GM12878 (cell line): ENCODE measurements around the gene AGRN. TPM values are rescaled to one million over a fixed set of nuclear protein-coding genes. Genes with fewer than 3 reads are reported as not detected.

Experiments used
- ATAC-seq: fragments of 200-7000 bp; cut with Tn5 transposase; 3 replicates; pipeline ENCODE4 v1.9.1; 2020; ENCODE audit warnings: mild to moderate bottlenecking, moderate library complexity
- BruUV-seq: library from RNA; stranded (reverse); fragments of 400-500 nt; replicated peaks from 2 replicates; lab custom pipeline; 2021; lab: Mats Ljungman, UMichigan
- CTCF ChIA-PET: fragments of 300-600 bp; sonication (Branson Sonifier 250); formaldehyde crosslinking; extraction: SDS; loops from one replicate; lab custom pipeline; 2021; ENCODE audit warnings: inconsistent platforms; lab: Yijun Ruan, JAX
- POLR2A ChIA-PET: fragments of 350-600 bp; formaldehyde crosslinking; extraction: SDS; loops from one replicate; lab custom pipeline; 2021; ENCODE audit warnings: inconsistent platforms; lab: Charles Lee
- RAD21 ChIA-PET: fragments of 300-600 bp; sonication (Branson Sonifier 250); formaldehyde crosslinking; loops from one replicate; lab custom pipeline; 2023; ENCODE audit warnings: antibody characterized with exemption; ENCODE audit not compliant: unreplicated experiment; lab: Charles Lee
- SMC1A ChIA-PET: fragments of 300-600 bp; sonication (Branson Sonifier 250); formaldehyde crosslinking; loops from one replicate; lab custom pipeline; 2023; ENCODE audit not compliant: unreplicated experiment, uncharacterized antibody; lab: Charles Lee
- DNase-seq: peaks from one replicate; pipeline ENCODE4 v3.0.0-alpha.2; 2011; ENCODE audit warnings: low read depth, low spot score
- FAIRE-seq: peaks from 3 replicates; lab custom pipeline; 2011; peaks lifted over from hg19 to GRCh38; lab: Jason Lieb, UNC
- H2AFZ ChIP-seq: 2 replicates; pipeline ENCODE4 v1.6.0; 2011; ENCODE audit warnings: low read depth, low read length, control low read depth; ENCODE audit not compliant: control insufficient read depth
- H3K27ac ChIP-seq: 2 replicates; pipeline ENCODE4 v1.5.1; 2011; ENCODE audit warnings: control low read depth; ENCODE audit not compliant: control insufficient read depth, insufficient read depth
- H3K27me3 ChIP-seq, 2 experiments: replicated peaks in 1 of 2; 2 replicates each; pipeline versions ENCODE4 v1.6.0 to v1.6.1; 2011; ENCODE audit warnings: low read length in 1 of 2; ENCODE audit not compliant: control insufficient read depth in 2 of 2, insufficient read depth in 2 of 2
- H3K36me3 ChIP-seq, 2 experiments: 2 replicates each; pipeline ENCODE4 v1.5.1; 2011; ENCODE audit warnings: low read length in 1 of 2; ENCODE audit not compliant: control insufficient read depth in 2 of 2, insufficient read depth in 2 of 2
- H3K4me1 ChIP-seq: 2 replicates; pipeline ENCODE4 v1.6.1; 2011; ENCODE audit warnings: mild to moderate bottlenecking, low read length, moderate library complexity, mixed read lengths; ENCODE audit not compliant: control insufficient read depth, insufficient read depth
- H3K4me2 ChIP-seq: 2 replicates; pipeline ENCODE4 v1.6.0; 2011; ENCODE audit warnings: control low read depth; ENCODE audit not compliant: control insufficient read depth, insufficient read depth
- H3K4me3 ChIP-seq: fragments of 200-600 bp; sonication (generic); 2 replicates; pipeline ENCODE4 v1.5.1; 2016
- H3K79me2 ChIP-seq: 2 replicates; pipeline ENCODE4 v1.6.0; 2011; ENCODE audit warnings: low read length; ENCODE audit not compliant: control insufficient read depth, insufficient read depth
- H3K9ac ChIP-seq: 2 replicates; pipeline ENCODE4 v1.8.0; 2011; ENCODE audit warnings: low read length, control low read depth, mixed read lengths; ENCODE audit not compliant: control insufficient read depth, insufficient read depth
- H3K9me3 ChIP-seq: replicated peaks from 3 replicates; pipeline ENCODE4 v1.5.1; 2011; ENCODE audit warnings: mild to moderate bottlenecking, low read length; ENCODE audit not compliant: control insufficient read depth, insufficient read depth
- H4K20me1 ChIP-seq: 2 replicates; pipeline ENCODE4 v1.6.0; 2011; ENCODE audit not compliant: control insufficient read depth, insufficient read depth
- ATF2 ChIP-seq: IDR thresholded peaks from 2 replicates; pipeline ENCODE4 v1.6.1; 2012; ENCODE audit warnings: low read length, inconsistent platforms
- BCL11A ChIP-seq: IDR thresholded peaks from 2 replicates; pipeline ENCODE4 v1.6.1; 2011; ENCODE audit warnings: low read depth, low read length
- CHD4 ChIP-seq: fragments of 200-600 bp; sonication (generic); IDR thresholded peaks from 2 replicates; pipeline ENCODE4 v1.6.1; 2016; ENCODE audit warnings: mild to moderate bottlenecking
- ESRRA ChIP-seq: IDR thresholded peaks from 2 replicates; pipeline ENCODE4 v1.6.1; 2012; ENCODE audit warnings: mild to moderate bottlenecking, low read length, improper control_type of control experiment
- POLR2AphosphoS5 ChIP-seq: IDR thresholded peaks from 2 replicates; pipeline ENCODE4 v1.6.1; 2011; ENCODE audit warnings: mild to moderate bottlenecking, low read length, inconsistent platforms
- SIN3A ChIP-seq: IDR thresholded peaks from 2 replicates; pipeline ENCODE4 v1.6.1; 2012; ENCODE audit warnings: low read depth, low read length, improper control_type of control experiment
- SUZ12 ChIP-seq: fragments of 200-600 bp; sonication (generic); IDR thresholded peaks from one replicate; pipeline ENCODE4 v1.6.1; 2018; ENCODE audit warnings: antibody characterized with exemption, mild to moderate bottlenecking; ENCODE audit not compliant: unreplicated experiment
- YBX1 ChIP-seq: fragments of 450-650 bp; IDR thresholded peaks from 2 replicates; pipeline ENCODE4 v1.6.1; 2016; ENCODE audit warnings: antibody characterized with exemption
- ZBTB40 ChIP-seq: fragments of 450-650 bp; IDR thresholded peaks from 2 replicates; pipeline ENCODE4 v1.6.1; 2016; ENCODE audit warnings: mild to moderate bottlenecking, moderate library complexity, borderline replicate concordance
- ZNF592 ChIP-seq: fragments of 450-650 bp; IDR thresholded peaks from 2 replicates; pipeline ENCODE4 v1.6.1; 2017; ENCODE audit warnings: mild to moderate bottlenecking, moderate library complexity
- WGBS: methylation state at CpG from one replicate; pipeline ENCODE4 v1.1.6; 2016; ENCODE audit warnings: low lambda C conversion rate; ENCODE audit not compliant: insufficient replicate concordance, insufficient coverage; ENCODE audit errors: missing lambda C conversion rate; 5-methylcytosine and 5-hydroxymethylcytosine counted together
- in situ Hi-C: fragments of 300-500 bp; cut with MboI; formaldehyde crosslinking; loops from 9 replicates; pipeline ENCODE4 v1.14.3; 2018; ENCODE audit warnings: mixed read lengths
- intact Hi-C: fragments of 100-400 bp; cut with micrococcal nuclease; formaldehyde crosslinking; loops from one replicate; pipeline ENCODE4 v1.14.2; 2022; ENCODE audit not compliant: unreplicated experiment
- polyA plus RNA-seq, 11 experiments: library from polyadenylated mRNA; depleted of rRNA in 4 of 11; unstranded in 6 of 11; stranded (reverse) in 5 of 11; fragments of >200 nt; fragmentation: Nextera tagmentation in 4 of 11; fragmentation: Illumina TruSeq in 1 of 11; extraction: Ambion mirVana in 4 of 11; extraction: Trizol in 1 of 11; gene quantifications; 1 replicate in 1 of 11; 2 replicates in 10 of 11; pipeline versions ENCODE4 v1.2.1 to v1.2.3, GENCODE V29; 2011 to 2016; ENCODE audit warnings: inconsistent platforms in 2 of 11, missing spikeins in 2 of 11, low read depth in 1 of 11
- total RNA-seq, 4 experiments: library from RNA; depleted of rRNA in 3 of 4; stranded (reverse); fragments of >200 nt in 3 of 4; fragmentation: Illumina TruSeq in 1 of 4; extraction: Trizol in 1 of 4; gene quantifications; 2 replicates each; pipeline versions ENCODE4 v1.2.1 to v1.2.3, GENCODE V29; 2013 to 2021

Gene AGRN
- total and polyA plus RNA-seq, 10 of the 15 experiments (the other 5 are each of a cell fraction or from before 2014, with no cell fraction given), result 0.02 to 41.8 (median 4.1) TPM

DNA sequence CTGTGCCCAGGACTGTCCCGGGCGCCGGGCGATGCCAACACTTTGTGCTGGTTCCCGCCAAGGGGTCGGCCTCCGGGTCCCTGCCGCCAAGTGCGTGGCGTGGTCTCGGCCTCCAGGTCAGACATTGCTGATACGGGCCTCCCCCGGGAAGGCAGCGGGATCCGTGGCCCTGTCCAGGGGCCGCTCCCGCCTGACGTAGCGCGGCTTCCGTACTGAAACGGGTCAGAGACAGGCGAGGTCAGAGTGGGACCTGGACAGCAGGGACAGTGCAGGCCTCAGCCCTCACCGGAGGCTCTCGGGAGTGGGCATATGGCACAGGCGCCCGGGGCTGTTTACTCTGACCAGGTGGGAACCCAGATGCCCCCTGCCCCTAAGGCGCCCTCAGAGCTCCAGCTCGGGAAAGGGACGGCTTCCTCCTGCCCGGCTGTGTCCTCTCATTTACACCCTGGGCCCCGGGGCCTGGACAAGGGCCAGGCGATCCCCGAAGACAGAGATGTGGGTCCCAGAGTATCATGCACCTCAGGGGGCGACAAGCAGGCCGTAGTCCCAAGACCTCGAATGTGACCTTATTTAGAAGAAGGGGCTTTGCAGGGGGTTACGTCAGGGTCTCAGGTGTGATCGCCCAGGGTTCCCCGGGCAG is 63.0 kb downstream of the AGRN start:
- no peaks in the 10 kb centered on the region for H3K79me2 ChIP-seq
- SMC1A ChIA-PET, result no interaction called here
- H3K4me3 ChIP-seq, result no peak overlapping the region
- TF ChIP-seq ESRRA (no peak), SIN3A (no peak), BCL11A (no peak), ATF2 (no peak), ZNF592 (no peak), ZBTB40 (no peak), POLR2AphosphoS5 (no peak), SUZ12 (no peak), CHD4 (no peak), YBX1 (no peak)
- no peak overlapping the region for H3K27ac ChIP-seq
- CTCF ChIA-PET, result no interaction called here
- RAD21 ChIA-PET, result no interaction called here
- BruUV-seq, result no TSS peak
- in situ Hi-C loops (no loop called here), intact Hi-C loops (no loop called here)
- H3K9me3 ChIP-seq, result no peaks in the 10 kb centered on the region
- DNase-seq (no peak), FAIRE-seq (no peak), ATAC-seq (no peak)
- no peak overlapping the region for H2AFZ ChIP-seq
- no peaks in the 10 kb centered on the region for H3K36me3 ChIP-seq
- POLR2A ChIA-PET, result no interaction called here
- WGBS, result 87% methylated on average over 30 of the region's 40 CpGs
- H4K20me1 ChIP-seq, result no peaks in the 10 kb centered on the region
- H3K9ac ChIP-seq, result no peak overlapping the region
- peaks cover 10% of the 10 kb centered on the region for H3K4me1 ChIP-seq
- H3K4me2 ChIP-seq, result no peak overlapping the region
- H3K27me3 ChIP-seq, result no peaks in the 10 kb centered on the region
